Measurements from ENCODE around the gene SMIM38.

GRCh38 chr11:69129647-69130046, 26.1 kb upstream of the SMIM38 start:
- TF ChIP-seq CTCF (IDR thresholded peaks at IDR 0.05; ENCODE audit: low read depth, low read length, missing input control) (no peak), TAF1 (conservative IDR thresholded peaks at IDR 0.05) (no peak), GABPA (IDR thresholded peaks at IDR 0.05 in 1 of 2, conservative IDR thresholded peaks at IDR 0.05 in 1 of 2) (no peak), SP1 (IDR thresholded peaks at IDR 0.05) (no peak), YY1 (IDR thresholded peaks at IDR 0.05) (no peak), REST (IDR thresholded peaks at IDR 0.05) (no peak), HNF4A (conservative IDR thresholded peaks at IDR 0.05) (no peak), ATF3 (IDR thresholded peaks at IDR 0.05) (no peak), RAD21 (IDR thresholded peaks at IDR 0.05) (no peak), JUND (IDR thresholded peaks at IDR 0.05) (no peak), ZBTB33 (IDR thresholded peaks at IDR 0.05) (no peak), EGR1 (IDR thresholded peaks at IDR 0.05; ENCODE audit: low read depth in 2 of 2) (no peak)
- TF ChIP-seq, protein P1, sequence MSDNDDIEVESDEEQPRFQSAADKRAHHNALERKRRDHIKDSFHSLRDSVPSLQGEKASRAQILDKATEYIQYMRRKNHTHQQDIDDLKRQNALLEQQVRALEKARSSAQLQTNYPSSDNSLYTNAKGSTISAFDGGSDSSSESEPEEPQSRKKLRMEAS (IDR thresholded peaks at IDR 0.05), result no peak
